Tibial nerve (tissue), 4 donors: ENCODE data around the gene CYP4X1. TPM values are rescaled to one million over a fixed set of nuclear protein-coding genes. Genes with fewer than 3 reads are reported as not detected.
"Not testable (repeated sequence)": the region's sequence is repeated elsewhere in the genome, so short reads cannot be mapped to it uniquely, and the experiment has no call there.

Experiments
- DNase-seq, 2 donors: peaks; one replicate each; pipeline ENCODE4 v3.0.0-alpha.2; 2019; ENCODE audit warnings: low spot score in 2 of 2
- H3K27ac ChIP-seq, 4 donors: fragments of 200-600 bp; sonication (generic) in 3 of 4; one replicate each; pipeline ENCODE4 v1.5.1; 2017 to 2019; ENCODE audit warnings: mild to moderate bottlenecking in 1 of 4
- H3K27me3 ChIP-seq, 2 donors: fragments of 200-600 bp; sonication (generic) in 1 of 2; one replicate each; pipeline versions ENCODE4 v1.5.1 to v1.6.0; 2017 to 2019
- H3K36me3 ChIP-seq, 3 donors: fragments of 200-600 bp; sonication (generic); one replicate each; pipeline ENCODE4 v1.5.1; 2018 to 2019
- H3K4me1 ChIP-seq, 4 donors: fragments of 200-600 bp; sonication (generic) in 3 of 4; one replicate each; pipeline ENCODE4 v1.5.1; 2017 to 2019
- H3K4me3 ChIP-seq, 4 donors: fragments of 200-600 bp; sonication (generic) in 3 of 4; one replicate each; pipeline ENCODE4 v1.5.1; 2017 to 2019; ENCODE audit warnings: mild to moderate bottlenecking in 1 of 4, moderate library complexity in 1 of 4
- H3K9me3 ChIP-seq, 4 donors: fragments of 200-600 bp; sonication (generic) in 3 of 4; one replicate each; pipeline ENCODE4 v1.5.1; 2017 to 2019
- CTCF ChIP-seq, 5 experiments: fragments of 200-600 bp in 3 of 5; fragments of 450-650 bp in 2 of 5; sonication (generic) in 3 of 5; IDR thresholded peaks; one replicate each; pipeline ENCODE4 v1.5.1; 2016 to 2019; ENCODE audit warnings: antibody characterized with exemption in 5 of 5, mild to moderate bottlenecking in 3 of 5, moderate library complexity in 2 of 5
- EP300 ChIP-seq, 2 donors: sonication (generic); formaldehyde crosslinking; IDR thresholded peaks; one replicate each; pipeline ENCODE4 v1.6.1; 2017; ENCODE audit warnings: antibody characterized with exemption in 2 of 2, mild to moderate bottlenecking in 1 of 2
- POLR2A ChIP-seq, 2 donors: fragments of 450-650 bp; IDR thresholded peaks; one replicate each; pipeline ENCODE4 v1.6.1; 2017; ENCODE audit warnings: antibody characterized with exemption in 2 of 2, mild to moderate bottlenecking in 2 of 2, moderate library complexity in 2 of 2
- WGBS, 2 donors: methylation state at CpG; one replicate each; pipeline ENCODE4 v1.1.5; 2018; 5-methylcytosine and 5-hydroxymethylcytosine counted together
- total RNA-seq, 4 donors: library from RNA; depleted of rRNA; stranded (reverse); fragments of >200 nt; gene quantifications; one replicate each; pipeline ENCODE4 v1.1.0, GENCODE V29; 2016

Gene CYP4X1
- total RNA-seq, 4 donors from 2014 or later: 40.6 to 49.5 (median 41.5) TPM

- H3K27ac ChIP-seq: no peak overlapping the region
- TF ChIP-seq POLR2A (IDR thresholded peaks at IDR 0.05): no peak
- no peak for TF ChIP-seq EP300 (IDR thresholded peaks at IDR 0.05)
- TF ChIP-seq CTCF (IDR thresholded peaks at IDR 0.05): no peak
- 41 to 42% methylated on average over 13 of the region's 13 CpGs for WGBS, 2 donors
- H3K4me1 ChIP-seq: no peaks in the 10 kb centered on the region
- no peaks in the 10 kb centered on the region for H3K27me3 ChIP-seq
- H3K36me3 ChIP-seq: no peaks in the 10 kb centered on the region
- no peak for DNase-seq
- peaks cover 0 to 41% (median 3%) of the 10 kb centered on the region in 4 donors for H3K9me3 ChIP-seq
- no peak overlapping the region for H3K4me3 ChIP-seq
Observed at GRCh38 chr1:46991083-46991923, 32.2 kb upstream of the CYP4X1 start.

GRCh38 chr1:46996659-46997281, 26.7 kb upstream of the CYP4X1 start:
- Histone ChIP-seq H3K36me3 (no peaks in the 10 kb centered on the region), H3K9me3 (peaks cover 0 to 9% (median 0%) of the 10 kb centered on the region in 4 donors), H3K4me3 (no peak overlapping the region), H3K4me1 (no peaks in the 10 kb centered on the region), H3K27ac (no peak overlapping the region), H3K27me3 (no peaks in the 10 kb centered on the region)
- no peak for TF ChIP-seq CTCF (IDR thresholded peaks at IDR 0.05)
- no peak for TF ChIP-seq POLR2A (IDR thresholded peaks at IDR 0.05)
- no peak for TF ChIP-seq EP300 (IDR thresholded peaks at IDR 0.05)
- WGBS, 2 donors: 26 to 42% methylated on average over 3 of the region's 3 CpGs
- DNase-seq: no peak

- peak in 2 of 5 experiments; percentile 18 to 22 for TF ChIP-seq CTCF (IDR thresholded peaks at IDR 0.05)
- no peak for TF ChIP-seq EP300 (IDR thresholded peaks at IDR 0.05)
Observed at GRCh38 chr1:47002211-47002610, 21.3 kb upstream of the CYP4X1 start.

GRCh38 chr1:47003896-47004403, 19.5 kb upstream of the CYP4X1 start:
- peaks cover 0 to 8% (median 0%) of the 10 kb centered on the region in 3 donors for H3K36me3 ChIP-seq
- no peak overlapping the region for H3K27ac ChIP-seq
- H3K4me3 ChIP-seq: no peak overlapping the region
- no peaks in the 10 kb centered on the region for H3K27me3 ChIP-seq
- peaks cover 0 to 7% (median 0%) of the 10 kb centered on the region in 4 donors for H3K9me3 ChIP-seq
- TF ChIP-seq CTCF (IDR thresholded peaks at IDR 0.05): no peak
- TF ChIP-seq POLR2A (IDR thresholded peaks at IDR 0.05): no peak
- no peak for TF ChIP-seq EP300 (IDR thresholded peaks at IDR 0.05)
- DNase-seq: no peak
- H3K4me1 ChIP-seq: no peaks in the 10 kb centered on the region
- 75 to 78% methylated on average over 5 of the region's 5 CpGs for WGBS, 2 donors

More at GRCh38 chr1:47002211-47002610, 21.3 kb upstream of the CYP4X1 start:
- no peaks in the 10 kb centered on the region for H3K4me1 ChIP-seq
- H3K9me3 ChIP-seq: peaks cover 0 to 7% (median 0%) of the 10 kb centered on the region in 4 donors
- peaks cover 0 to 8% (median 0%) of the 10 kb centered on the region in 3 donors for H3K36me3 ChIP-seq
- no peaks in the 10 kb centered on the region for H3K27me3 ChIP-seq
- H3K27ac ChIP-seq: no peak overlapping the region
- 36 to 39% methylated on average over 1 of the region's 1 CpG for WGBS, 2 donors
- no peak overlapping the region for H3K4me3 ChIP-seq
- no peak for DNase-seq

DNA sequence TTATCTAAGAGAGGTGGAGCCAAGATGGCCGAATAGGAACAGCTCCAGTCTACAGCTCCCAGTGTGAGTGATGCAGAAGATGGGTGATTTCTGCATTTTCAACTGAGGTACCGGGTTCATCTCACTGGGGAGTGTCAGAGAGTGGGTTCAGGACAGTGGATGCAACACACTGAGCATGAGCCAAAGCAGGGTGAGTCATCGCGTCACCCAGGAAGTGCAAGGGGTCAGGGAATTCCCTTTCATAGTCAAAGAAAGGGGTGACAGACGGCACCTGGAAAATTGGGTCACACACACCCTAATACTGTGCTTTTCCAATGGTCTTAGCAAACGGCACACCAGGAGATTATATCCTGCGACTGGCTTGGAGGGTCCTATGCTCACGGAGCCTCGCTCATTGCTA, 17.0 kb upstream of the CYP4X1 start:
- DNase-seq, H3K9me3 ChIP-seq, H3K4me1 ChIP-seq, H3K27ac ChIP-seq, H3K36me3 ChIP-seq, H3K27me3 ChIP-seq, H3K4me3 ChIP-seq: not testable (repeated sequence)
- 91 to 96% methylated on average over 9 of the region's 9 CpGs for WGBS, 2 donors
